Stimulated activated naive CD4-positive, alpha-beta T cell (primary cell): ENCODE results near the gene SYPL1.

Experiments used
- DNase-seq, 6 experiments: peaks; one replicate each; lab custom pipeline; 2025; lab: John Stamatoyannopoulos, UW

SYPL1 gene

DNA sequence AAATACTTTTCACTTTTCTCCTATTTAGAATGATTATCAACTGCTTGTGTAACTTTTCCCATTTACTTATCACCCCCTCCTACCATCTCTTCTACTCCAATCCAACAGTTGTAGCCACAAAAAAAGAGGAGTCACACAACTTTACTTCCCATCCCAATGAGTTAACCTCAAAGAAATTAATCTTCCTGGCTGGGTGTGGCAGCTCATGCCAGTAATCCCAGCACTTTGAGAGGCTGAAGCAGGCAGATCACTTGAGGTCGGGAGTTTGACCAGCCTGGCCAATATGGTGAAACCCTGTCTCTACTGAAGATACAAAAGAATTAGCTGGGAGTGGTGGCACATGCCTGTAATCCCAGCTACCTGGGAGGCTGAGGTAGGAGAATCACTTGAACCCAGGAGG lies 19.9 kb downstream of the SYPL1 start:
- DNase-seq: no peak

DNA sequence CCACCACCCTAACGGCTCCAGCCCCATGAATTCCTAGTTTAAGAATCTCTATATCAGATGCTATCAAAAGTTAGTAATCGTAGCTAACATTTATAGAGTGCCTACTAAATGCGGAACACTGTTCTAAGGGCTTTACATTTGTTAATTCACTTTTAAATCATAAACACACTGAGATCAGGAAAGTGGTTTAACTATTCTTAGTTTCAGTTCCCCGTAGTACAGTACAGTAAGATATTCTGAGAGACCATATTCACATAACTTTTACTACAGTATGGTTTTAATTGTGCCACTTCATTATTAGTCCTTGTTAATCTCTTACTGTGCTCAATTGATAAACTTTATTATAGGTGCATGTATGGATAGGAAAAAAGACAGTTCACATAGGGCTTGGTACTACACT lies 22.5 kb downstream of the SYPL1 start:
- DNase-seq: no peak

DNA sequence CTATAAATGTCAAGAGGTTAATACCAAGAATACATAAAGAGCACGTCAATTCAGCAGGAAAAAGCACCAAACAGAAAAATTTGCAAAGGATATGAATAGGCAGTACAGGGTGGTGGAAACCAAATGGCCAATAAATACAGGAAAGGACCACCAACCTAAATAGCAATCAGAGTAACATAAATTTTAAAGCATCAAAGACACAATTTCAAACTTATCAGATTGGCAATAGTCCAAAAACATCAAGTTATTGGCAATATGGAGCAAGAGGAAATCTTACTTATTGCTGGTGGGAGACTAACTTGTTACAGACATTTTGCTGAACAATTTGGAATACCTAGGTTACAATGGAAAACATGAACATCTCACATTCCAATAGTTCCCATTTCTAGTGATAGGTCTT lies 24.1 kb downstream of the SYPL1 start:
- no peak for DNase-seq

DNA sequence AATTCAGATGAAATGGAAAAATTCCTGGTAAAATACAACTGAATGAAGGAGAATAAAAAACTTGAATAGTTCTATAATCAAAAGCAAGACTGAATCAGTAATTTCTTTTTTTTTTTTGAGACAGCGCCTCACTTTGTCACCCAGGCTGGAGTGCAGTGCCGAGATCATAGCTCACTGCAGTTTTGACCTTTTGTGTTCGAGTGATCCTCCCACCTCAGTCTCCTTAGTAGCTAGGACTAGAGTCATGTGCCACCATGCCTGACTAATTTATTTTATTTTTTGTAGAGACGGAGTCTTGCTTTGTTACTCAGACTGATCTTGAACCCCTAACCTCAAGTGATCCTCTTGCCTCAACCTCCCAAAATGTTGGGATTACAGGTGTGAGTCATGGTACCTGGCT lies 26.1 kb downstream of the SYPL1 start:
- no peak for DNase-seq

DNA sequence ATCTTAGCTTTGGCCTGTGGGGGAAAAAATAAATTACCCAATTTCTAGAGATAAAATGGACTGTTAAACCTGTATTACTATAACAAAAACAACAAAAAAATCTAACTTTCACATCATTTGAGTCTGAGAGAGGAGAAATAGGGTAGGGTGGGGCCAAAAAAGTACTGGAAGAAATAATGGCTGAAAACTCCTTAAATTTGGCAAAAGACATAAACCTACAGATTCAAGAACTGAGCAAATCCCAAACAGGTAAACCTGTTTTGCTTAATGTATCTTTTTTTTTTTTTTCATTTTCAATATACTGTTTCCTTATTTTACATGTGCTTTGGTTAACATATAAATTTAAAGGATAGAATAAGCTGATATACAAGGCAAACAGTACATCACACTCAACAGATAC lies 27.1 kb downstream of the SYPL1 start:
- no peak for DNase-seq

DNA sequence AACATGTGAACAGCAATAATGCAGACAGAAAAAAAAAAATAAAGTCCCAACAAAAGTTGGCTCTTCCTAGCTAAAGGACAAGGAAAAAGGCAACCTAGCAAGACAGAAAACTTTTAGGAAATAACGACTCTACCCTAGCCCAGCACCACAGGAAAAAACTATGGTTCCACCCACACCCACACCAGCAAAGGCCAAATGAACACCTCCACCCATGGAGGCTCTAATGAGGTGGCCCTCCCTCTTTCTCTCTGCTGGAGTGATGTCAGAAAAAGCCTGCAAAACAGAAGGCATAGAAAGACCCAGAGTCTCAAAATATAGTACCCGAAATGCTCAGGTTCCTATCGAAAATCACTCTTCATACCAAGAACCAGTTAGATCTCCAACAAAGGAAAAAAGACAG lies 28.4 kb downstream of the SYPL1 start:
- no peak for DNase-seq

DNA sequence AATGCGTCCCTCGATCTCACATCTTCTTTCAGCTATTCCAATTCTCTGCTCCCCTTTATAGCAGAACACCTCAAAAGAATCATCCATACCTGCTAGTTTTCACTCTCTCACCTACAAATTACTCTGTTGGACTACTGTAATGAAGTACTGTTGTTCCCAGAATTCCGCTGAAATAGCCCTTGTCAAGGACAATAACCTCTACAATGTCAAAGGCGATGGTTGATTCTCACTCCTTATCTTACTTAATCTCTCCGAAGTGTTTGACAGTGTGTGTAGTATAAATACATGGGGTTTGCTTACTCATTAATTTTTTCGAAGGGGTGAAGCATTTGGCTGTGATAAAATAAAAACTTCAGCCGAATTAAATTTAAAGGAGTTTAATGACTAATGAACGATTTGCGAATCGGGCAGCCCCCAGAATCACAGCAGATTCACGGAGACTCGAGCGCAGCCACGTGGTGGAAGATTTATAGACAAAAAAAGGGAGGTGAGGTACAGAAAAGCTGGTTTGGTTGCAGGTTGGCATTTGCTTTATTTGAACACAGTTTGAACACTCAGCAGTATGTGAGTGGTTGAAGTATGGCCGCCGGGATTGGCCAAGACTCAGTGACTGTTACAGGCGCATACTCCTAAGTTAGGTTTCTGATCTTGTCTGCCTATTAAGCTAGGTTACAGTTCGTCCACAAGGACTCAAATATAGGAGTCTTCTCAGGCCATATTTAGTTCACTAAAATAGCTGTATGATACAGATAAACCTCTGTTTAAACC lies 29.8 kb downstream of the SYPL1 start:
- DNase-seq: no peak

DNA sequence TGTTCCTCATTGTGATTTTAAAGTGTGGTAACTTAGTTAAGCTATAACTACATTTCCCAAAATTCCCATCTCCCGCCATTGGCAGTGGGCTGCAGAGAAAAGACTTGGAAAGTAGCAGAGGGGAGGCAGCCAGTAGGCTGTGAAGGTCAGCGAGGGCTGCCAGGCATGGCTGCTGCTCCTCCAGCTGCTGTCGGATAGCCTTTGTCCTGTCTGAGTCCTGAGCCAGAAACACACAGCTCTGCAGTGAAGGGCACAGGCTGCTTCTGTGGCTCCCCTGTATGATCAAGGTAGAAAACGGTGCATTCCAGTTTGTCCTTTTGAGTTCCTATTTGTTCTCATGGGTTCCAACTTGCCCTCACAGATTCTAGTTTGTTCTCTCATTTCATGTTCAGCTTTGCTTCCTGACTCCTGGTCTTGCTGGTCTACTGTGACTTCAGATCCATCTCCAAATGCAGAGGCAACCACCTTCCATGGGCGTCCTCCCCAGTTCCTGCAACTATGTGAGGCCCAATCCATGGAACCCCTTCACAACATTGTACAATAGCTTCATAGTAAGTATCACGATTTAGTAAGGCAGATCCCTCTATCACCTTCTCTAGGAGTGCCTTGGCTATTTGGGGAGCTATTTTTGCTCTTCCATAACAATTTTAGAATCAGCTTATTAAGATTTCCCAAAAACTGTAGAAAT lies 31.7 kb downstream of the SYPL1 start:
- DNase-seq: no peak

DNA sequence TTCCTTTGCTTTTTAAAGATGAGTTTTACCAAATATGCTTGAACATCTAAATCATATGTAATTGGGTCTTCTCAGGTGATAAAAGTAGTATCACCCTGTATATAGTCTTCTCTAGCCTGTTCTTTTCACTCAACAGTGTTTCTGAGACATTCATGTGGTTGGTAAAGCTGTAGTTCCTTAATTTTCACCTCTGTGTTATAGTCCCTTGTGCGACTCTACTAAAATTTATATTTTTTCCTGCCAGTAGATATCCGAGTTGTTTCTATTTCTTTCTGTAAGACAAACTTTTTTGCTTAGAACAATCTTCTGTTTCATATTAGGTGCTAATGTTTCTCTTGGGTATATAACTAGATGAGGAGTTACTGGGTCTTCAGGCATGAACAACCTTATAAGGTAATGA lies 35.6 kb downstream of the SYPL1 start:
- DNase-seq: no peak

DNA sequence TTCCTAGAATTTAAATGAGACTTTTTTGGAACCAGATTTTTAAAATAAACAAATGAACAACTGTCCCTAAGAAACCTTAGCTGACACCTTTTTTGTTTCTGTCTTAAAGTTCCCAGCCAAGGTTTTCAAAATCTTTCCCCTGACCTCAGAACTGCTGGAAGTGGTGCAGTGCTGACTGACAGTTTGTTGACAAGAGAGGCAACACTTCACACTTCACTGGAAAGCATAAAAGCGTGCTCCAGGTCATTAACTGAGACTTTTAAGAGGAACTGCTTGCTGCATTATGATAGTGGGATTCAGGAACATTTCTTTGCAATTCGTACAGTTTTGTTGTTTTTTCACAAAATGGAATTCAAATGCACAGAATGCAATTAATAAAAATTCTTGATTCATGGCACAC lies 36.2 kb downstream of the SYPL1 start:
- DNase-seq: no peak

DNA sequence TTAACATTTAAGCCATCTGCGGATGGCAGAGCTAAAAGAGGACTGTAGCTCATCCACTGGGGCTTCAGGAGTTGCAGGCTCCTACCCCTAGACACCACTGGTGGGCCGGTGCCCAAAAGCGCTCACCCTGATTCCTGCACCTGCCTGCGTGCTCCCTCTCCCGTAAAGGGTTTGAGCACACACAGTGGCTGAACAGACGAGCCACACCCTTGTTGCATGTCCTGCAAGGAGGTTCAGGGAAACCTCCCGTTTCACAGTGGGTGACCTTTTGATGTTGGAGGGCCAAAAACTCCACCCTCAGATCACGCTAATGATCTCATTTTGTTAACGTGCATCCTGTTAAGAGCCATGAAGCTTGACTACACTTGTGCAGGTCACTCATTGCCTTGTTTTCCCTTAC lies 37.9 kb downstream of the SYPL1 start:
- DNase-seq: no peak

DNA sequence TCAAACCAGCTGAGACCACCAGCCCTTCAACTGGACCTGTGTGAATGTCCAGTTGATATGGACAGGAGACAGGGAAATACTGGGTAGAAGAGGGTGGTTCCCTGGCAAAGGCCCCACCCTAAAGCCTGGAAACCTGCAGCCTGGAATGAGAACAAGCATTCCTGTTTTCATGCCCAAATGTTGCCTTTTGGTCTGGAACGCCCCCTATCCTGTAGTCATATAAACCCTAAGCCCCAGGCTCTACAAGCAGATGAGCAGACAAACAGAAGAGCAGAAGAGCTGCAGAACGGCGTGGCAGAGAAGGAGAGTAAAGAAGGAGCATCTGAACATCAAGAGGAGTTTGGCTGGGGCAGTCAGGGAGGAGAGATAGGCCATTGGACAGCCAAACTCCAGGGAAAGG lies 38.4 kb downstream of the SYPL1 start:
- no peak for DNase-seq

DNA sequence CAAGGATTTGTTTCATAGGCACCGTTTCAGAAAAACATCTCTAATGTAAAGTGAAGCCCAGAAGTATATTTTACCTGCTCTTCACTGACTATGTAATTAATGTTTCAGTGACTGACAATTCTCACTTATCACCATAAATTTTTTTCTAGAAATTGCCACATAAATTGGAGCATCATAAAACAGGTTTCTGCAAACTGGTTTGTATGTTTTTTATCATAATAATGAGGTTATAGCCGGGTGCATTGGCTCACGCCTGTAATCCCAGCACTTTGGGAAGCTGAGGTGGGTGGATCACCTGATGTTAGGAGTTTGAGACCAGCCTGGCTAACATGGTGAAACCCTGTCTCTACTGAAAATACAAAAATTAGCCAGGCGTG lies 39.4 kb downstream of the SYPL1 start:
- DNase-seq: no peak

DNA sequence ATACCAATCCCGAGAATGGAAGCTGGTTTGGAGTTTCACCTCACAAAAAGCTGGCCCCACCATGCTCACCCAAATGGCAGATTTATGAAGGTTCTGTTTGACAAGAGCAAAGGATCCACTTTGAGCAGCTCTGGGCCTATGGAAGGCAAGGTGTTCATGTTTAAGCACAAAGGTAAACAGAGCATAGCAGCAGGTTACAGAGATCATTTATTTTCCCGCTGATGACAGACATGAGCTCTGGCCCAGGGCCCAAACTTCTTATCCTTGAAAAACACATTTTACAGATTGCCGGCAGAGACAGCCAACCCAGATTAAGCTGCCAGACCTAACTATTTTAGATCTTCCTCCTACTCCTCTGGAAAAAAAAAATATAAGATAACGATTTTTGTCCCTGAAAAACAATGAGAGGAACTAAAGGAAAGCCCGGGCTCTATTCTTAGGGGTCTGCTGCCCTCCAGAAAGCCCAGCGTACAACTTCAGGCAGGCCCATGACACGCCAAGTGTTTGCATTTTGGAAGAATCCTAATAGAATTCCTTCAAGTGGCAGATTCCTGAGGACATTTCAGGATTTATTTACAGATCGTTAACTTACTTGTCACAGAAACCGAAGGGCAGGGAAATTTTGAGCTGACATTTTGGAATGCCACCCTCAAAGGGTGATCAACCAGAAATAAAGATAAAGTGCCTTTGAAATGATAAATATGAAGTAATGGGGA lies 40.0 kb downstream of the SYPL1 start:
- DNase-seq: no peak

DNA sequence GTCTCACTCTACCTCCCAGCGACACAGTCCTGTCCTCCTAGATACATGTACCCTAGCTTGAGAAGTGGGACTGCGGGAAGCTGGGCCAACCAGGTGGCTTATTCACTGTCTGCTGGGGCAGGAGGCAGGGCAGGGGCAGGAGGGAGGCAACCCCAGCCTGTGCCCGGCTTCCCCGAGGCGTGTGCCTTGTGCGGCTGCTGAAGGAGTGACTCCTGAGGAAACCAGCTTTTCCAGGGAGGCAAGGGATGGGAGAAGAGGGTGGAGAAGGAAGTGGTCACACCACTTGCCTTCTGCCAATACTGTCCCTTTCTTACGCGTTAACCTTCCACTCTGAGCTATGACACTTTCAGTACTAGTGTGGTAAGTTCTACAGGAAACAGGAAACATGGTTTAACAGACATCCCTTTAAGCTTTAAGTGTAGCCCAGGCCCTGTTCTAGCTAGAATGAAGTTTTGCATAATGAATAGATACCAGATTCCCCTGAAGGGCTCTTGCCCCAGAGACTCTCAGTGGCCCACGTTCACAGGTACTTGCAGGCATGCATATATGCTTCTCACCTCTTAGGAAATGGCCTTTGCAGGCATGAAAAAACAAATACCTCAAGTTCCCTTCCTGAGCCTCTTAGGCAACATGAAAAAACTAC lies 40.6 kb downstream of the SYPL1 start:
- DNase-seq: peak in 5 of 6 experiments; percentile 5 to 74 (median 64)

DNA sequence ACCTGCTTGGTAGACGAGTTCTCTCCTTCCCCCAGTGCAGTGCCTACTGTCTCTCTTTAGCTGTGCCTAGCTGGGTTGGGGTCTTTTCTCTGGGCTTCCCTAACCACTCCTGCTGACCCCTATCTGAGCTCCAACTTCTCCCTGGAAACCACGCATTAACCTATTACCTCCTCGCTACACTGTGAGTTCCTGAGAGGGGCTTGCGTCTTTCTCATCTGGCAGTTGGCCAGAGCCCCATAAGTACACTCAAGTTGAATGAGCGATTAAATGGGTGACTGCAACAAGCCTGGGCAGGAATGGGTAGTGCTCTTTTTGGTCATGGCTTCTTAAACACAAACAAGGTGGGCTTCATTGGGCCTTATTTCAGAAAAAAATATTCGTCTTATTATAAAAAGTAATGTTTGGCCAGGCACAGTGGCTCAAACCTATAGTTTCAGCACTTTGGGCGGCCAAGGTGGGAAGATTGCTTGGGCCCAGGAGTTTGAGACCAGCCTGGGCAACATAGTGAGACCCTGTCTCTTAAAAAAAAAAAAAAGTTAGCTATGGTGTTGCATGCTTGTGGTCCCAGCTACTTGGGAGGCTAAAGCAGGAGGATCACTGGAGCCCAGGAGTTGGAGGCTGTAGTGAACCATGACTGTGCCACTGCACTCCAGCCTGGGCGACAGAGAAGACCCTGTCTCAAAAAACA lies 41.4 kb downstream of the SYPL1 start:
- DNase-seq: no peak

DNA sequence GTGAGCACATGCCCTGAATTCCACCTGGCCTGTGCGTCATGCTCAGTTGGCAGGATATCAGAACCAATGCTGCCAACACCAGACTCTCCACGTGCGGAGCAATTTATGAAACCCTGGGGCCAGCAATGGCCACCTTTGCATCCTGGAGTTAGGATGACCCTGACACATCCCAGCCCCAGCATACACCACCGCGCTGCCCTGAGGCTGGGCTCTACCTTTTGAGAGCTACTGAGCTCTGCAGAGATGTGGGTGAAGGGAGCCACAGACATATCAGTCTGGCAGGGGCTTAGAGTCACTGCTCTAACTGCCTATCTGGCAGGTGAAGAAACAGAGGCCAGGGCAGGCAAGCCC lies 41.9 kb downstream of the SYPL1 start:
- no peak for DNase-seq

DNA sequence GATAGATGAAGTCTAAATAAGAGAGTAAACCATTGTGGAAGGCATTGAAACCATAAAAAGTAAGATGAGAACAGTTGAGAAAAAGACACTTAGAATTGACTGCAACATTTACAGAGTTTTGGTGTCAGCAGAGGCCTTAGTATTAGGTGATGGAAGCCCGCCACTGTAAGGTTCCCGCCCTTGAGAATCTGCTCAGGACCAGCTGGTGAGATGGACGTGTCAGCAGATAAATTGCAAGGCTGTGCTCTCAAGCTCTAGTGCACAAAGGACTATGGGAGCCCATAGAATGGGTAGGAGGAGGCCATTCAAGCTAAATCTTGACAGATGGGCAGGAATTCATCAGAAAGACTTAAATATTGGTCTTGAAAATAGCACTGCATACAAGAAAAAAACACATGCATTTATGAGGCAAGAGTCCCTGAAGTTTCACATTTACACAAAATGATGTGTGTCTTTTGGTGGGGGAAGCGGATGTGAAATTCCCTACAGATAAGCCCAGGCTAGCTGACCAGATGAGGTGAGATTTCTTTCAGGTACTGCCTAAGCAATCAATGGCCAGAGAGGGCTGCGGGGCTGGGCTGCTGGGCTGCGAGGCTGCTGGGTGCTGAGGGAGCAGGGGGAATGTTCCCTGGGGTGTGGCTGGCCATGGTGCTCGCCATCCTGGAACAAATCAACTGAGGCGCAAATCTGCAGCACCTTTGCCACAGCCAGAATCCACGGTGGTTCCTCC lies 42.5 kb downstream of the SYPL1 start:
- no peak for DNase-seq

DNA sequence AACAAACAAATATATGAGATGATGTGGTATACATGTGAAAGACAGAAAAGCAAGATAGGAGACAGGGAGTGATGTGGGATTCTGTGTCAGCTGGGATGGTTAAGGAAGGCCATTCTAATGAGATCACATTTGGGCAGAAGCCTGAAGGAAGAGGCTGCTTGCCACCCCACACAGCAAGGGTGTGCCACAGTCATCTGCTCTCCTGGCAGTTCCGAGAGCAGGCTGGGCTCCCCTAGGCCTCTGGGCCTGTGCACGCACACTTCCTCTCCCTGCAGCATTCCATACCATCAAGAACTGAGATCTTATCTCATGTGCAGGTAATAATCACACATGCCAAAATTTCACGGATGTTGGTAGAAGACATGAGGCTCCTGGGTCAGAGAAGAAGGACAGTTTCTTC lies 43.1 kb downstream of the SYPL1 start:
- DNase-seq: no peak

DNA sequence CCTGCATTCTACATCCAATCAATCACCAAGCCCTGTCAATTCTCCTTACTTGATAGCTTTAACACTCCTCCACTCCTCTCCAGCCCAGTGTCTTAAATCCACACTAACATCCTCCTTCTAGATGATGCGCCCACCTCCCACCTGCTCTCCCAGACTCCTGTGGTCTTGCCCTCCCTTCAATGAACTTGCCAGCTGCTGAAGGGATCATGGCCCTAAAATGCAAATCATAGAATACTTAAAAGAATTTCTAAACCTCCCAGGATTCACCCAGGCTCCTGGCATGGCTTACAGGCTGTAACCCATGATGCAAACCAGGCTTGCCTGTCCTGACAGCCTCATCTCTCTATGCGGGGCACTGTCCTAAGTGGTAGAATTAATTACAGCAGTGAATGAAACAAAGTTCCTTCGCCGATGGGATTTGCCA lies 43.6 kb downstream of the SYPL1 start:
- no peak for DNase-seq

DNA sequence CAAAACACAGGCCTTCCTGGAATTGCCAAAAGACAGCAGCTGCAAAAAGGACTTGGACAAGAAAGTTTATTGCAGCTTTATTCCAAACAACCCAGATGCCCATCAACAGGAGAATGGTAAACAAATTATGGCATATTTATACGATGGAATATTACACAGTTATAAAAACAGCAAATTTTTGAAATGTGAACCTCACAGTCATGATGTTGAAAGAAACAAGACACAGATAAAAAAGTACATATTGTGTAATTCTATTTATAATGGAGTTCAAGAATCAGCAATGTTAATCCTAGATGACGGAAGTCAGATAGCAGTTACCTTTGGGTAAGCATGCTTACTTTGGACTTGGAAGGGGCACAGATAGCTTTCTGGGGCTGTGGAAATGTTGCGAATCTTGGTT lies 44.4 kb downstream of the SYPL1 start:
- DNase-seq: no peak
